ENCODE data around the gene GFER. TPM values are rescaled to one million over a fixed set of nuclear protein-coding genes. Genes with fewer than 3 reads are reported as not detected.
"Not testable (repeated sequence)": the region's sequence is repeated elsewhere in the genome, so short reads cannot be mapped to it uniquely, and the experiment has no call there.

The GFER gene
- polyA plus RNA-seq, 1 of the 3 experiments (the other 2 are of a cell fraction), result 20.4 TPM

DNA sequence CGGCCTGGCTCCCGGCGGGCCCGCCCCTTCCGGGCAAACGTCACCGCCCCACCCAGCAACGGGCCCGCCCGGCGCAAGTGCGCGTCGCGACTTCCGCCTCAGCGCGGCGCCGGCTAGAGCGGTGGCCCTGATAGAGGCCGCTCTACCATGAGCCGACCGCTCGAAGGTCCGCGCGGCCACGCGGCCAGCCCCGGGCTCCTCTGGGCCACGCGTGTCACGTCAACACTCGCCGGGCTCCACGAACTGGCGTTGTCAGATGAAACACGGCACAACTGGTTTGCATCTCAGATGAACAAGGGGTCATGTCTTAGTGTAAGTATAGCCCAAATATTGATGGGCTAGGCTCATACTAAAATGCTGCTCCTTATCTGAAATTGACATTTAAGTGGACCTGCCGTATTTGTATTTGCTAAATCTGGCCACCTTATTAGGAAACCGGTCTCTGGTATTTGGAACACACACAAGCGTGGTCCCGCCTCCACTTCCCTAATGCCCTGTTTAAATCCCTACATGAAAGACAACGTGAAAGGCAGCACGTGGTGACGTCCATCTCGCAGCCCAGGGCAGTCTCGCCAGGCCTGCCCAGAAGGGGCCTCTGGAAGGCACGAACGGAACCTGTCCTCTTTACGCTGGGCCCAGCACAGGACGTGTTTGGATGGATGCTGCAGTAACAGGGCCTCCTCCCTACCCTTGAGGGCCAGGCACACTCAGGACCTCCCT is 26.0 kb downstream of the GFER start, which contains the start of gene ZNF598 (continued):
- no peak for TF ChIP-seq USF2 (IDR thresholded peaks at IDR 0.05; ENCODE audit: borderline replicate concordance, low read depth, low read length)

DNA sequence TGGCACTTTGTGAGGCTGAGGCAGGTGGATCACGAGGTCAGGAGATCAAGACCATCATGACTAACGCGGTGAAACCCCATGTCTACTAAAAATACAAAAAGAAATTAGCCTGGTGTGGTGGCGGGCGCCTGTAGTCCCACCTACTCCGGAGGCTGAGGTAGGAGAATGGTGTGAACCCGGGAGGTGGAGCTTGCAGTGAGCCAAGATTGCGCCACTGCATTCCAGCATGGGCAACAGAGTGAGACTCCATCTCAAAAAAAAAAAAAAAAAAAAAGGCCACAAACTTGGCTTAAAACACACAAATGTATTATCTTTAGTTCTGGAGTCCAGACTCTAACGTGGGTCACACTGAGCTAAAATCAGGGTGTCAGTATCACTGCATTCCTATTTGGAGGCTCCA is 27.7 kb downstream of the GFER start:
- not testable (repeated sequence) for H3K27me3 ChIP-seq (ENCODE audit: insufficient read depth); H2AFZ ChIP-seq (ENCODE audit: low read depth); H3K36me3 ChIP-seq (replicated peaks in 1 of 2; ENCODE audit: control insufficient read depth in 1 of 2, insufficient read depth in 2 of 2, low read length in 1 of 2); H3K4me3 ChIP-seq (ENCODE audit: low read depth in 2 of 2, low read length in 1 of 2); H3F3A ChIP-seq (replicated peaks; ENCODE audit: insufficient read depth); H3K9me3 ChIP-seq; H3K27ac ChIP-seq (ENCODE audit: low read depth in 2 of 2, low read length in 1 of 2); DNase-seq; H3K9me2 ChIP-seq; H3K9ac ChIP-seq; H3K4me2 ChIP-seq
- peaks cover 12 to 28% of the 10 kb centered on the region in 2 experiments; a peak in 3 of 4 replicates for H3K4me1 ChIP-seq (ENCODE audit: control insufficient read depth in 1 of 2, insufficient read depth in 2 of 2, low read depth in 1 of 2, low read length in 1 of 2)
- POLR2A ChIA-PET, result interaction anchor here (1.0 to 1.1 kb wide), 2 partner anchors 142 to 144 kb away, joined by 3 to 4 read pairs; partner anchors contain the start of gene TRAF7
- CTCF ChIA-PET, result interaction anchor here (1.0 to 2.4 kb wide), 3 partner anchors 8 to 11 kb away, joined by 5 to 13 read pairs (median 11); partner anchors contain the start of gene NPW
- peaks cover 38% of the 10 kb centered on the region for H3K79me2 ChIP-seq (ENCODE audit: insufficient read depth)
- H4K20me1 ChIP-seq (ENCODE audit: insufficient read depth), result peaks cover 25% of the 10 kb centered on the region
- WGBS (ENCODE audit: low lambda C conversion rate), result 89% methylated on average over 9 of the region's 9 CpGs

- H3K36me3 ChIP-seq (replicated peaks in 1 of 2; ENCODE audit: control insufficient read depth in 1 of 2, insufficient read depth in 2 of 2, low read length in 1 of 2), result no peaks in the 10 kb centered on the region
- H3K9ac ChIP-seq, result no peak overlapping the region
- no peak overlapping the region for H3K4me2 ChIP-seq
- no peak for DNase-seq
- POLR2A ChIA-PET, result interaction anchor here (0.8 kb wide), 1 partner anchor 49 kb away, joined by 3 read pairs; the partner anchor contains the start of gene RPS2
- no peaks in the 10 kb centered on the region for H3K27me3 ChIP-seq (ENCODE audit: insufficient read depth)
- H3K4me1 ChIP-seq (ENCODE audit: control insufficient read depth in 1 of 2, insufficient read depth in 2 of 2, low read depth in 1 of 2, low read length in 1 of 2), result peaks cover 0 to 11% of the 10 kb centered on the region in 2 experiments; a peak in 2 of 4 replicates
- H3K79me2 ChIP-seq (ENCODE audit: insufficient read depth), result peaks cover 20% of the 10 kb centered on the region
- TF ChIP-seq, protein P1, sequence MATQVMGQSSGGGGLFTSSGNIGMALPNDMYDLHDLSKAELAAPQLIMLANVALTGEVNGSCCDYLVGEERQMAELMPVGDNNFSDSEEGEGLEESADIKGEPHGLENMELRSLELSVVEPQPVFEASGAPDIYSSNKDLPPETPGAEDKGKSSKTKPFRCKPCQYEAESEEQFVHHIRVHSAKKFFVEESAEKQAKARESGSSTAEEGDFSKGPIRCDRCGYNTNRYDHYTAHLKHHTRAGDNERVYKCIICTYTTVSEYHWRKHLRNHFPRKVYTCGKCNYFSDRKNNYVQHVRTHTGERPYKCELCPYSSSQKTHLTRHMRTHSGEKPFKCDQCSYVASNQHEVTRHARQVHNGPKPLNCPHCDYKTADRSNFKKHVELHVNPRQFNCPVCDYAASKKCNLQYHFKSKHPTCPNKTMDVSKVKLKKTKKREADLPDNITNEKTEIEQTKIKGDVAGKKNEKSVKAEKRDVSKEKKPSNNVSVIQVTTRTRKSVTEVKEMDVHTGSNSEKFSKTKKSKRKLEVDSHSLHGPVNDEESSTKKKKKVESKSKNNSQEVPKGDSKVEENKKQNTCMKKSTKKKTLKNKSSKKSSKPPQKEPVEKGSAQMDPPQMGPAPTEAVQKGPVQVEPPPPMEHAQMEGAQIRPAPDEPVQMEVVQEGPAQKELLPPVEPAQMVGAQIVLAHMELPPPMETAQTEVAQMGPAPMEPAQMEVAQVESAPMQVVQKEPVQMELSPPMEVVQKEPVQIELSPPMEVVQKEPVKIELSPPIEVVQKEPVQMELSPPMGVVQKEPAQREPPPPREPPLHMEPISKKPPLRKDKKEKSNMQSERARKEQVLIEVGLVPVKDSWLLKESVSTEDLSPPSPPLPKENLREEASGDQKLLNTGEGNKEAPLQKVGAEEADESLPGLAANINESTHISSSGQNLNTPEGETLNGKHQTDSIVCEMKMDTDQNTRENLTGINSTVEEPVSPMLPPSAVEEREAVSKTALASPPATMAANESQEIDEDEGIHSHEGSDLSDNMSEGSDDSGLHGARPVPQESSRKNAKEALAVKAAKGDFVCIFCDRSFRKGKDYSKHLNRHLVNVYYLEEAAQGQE (IDR thresholded peaks at IDR 0.05; ENCODE audit: low read depth, low read length), result no peak
- TF ChIP-seq SMC3 (IDR thresholded peaks at IDR 0.05; ENCODE audit: low read depth, low read length), result no peak
- no peak for TF ChIP-seq TEAD4 (IDR thresholded peaks at IDR 0.05; ENCODE audit: borderline replicate concordance, insufficient read depth)
- TF ChIP-seq JUND (IDR thresholded peaks at IDR 0.05), result no peak
- no peak for TF ChIP-seq RFX5 (IDR thresholded peaks at IDR 0.05; ENCODE audit: low read length)
- TF ChIP-seq EP300 (IDR thresholded peaks at IDR 0.05; ENCODE audit: borderline replicate concordance in 1 of 2, low read depth in 1 of 2, low read length in 1 of 2), result no peak
- TF ChIP-seq RAD21 (IDR thresholded peaks at IDR 0.05; ENCODE audit: low read length), result no peak
- H3K9me3 ChIP-seq, result no peaks in the 10 kb centered on the region
- 94% methylated on average over 15 of the region's 15 CpGs for WGBS (ENCODE audit: low lambda C conversion rate)
- H3F3A ChIP-seq (replicated peaks; ENCODE audit: insufficient read depth), result peaks cover 6% of the 10 kb centered on the region
- H3K27ac ChIP-seq (ENCODE audit: low read depth in 2 of 2, low read length in 1 of 2), result no peak overlapping the region
- no peaks in the 10 kb centered on the region for H3K9me2 ChIP-seq
- CTCF ChIA-PET, result interaction anchor here (1.1 to 2.4 kb wide), 7 partner anchors 9 to 139 kb away, joined by 3 to 13 read pairs (median 5); no protein-coding TSS in a partner anchor
- no peak overlapping the region for H2AFZ ChIP-seq (ENCODE audit: low read depth)
- no peak overlapping the region for H3K4me3 ChIP-seq (ENCODE audit: low read depth in 2 of 2, low read length in 1 of 2)
- peaks cover 7% of the 10 kb centered on the region for H4K20me1 ChIP-seq (ENCODE audit: insufficient read depth)
Observed at GRCh38 chr16:2013527-2013926, 29.5 kb downstream of the GFER start.
